Neuronal stem cell (in vitro differentiated cells): ENCODE measurements around the gene KBTBD12. TPM values are rescaled to one million over a fixed set of nuclear protein-coding genes. Genes with fewer than 3 reads are reported as not detected.

ENCODE experiments used
- DNase-seq: peaks from one replicate; pipeline ENCODE4 v3.0.0-alpha.2; 2013; ENCODE audit warnings: low spot score
- H2AFZ ChIP-seq: one replicate; pipeline ENCODE4 v1.6.1; 2013; ENCODE audit warnings: mild to moderate bottlenecking, low read length, inconsistent platforms
- H2AK5ac ChIP-seq: 2 replicates; pipeline ENCODE4 v1.6.1; 2013; ENCODE audit warnings: low read depth, mild to moderate bottlenecking, inconsistent platforms, low read length, moderate library complexity, mixed read lengths
- H2BK120ac ChIP-seq: 2 replicates; pipeline ENCODE4 v1.6.1; 2013; ENCODE audit warnings: low read depth, mild to moderate bottlenecking, inconsistent platforms, low read length, moderate library complexity, mixed read lengths
- H2BK12ac ChIP-seq: one replicate; pipeline ENCODE4 v1.6.1; 2013; ENCODE audit warnings: low read length, inconsistent platforms
- H2BK15ac ChIP-seq: 2 replicates; pipeline ENCODE4 v1.6.1; 2013; ENCODE audit warnings: mild to moderate bottlenecking, low read length, inconsistent platforms, mixed read lengths
- H2BK5ac ChIP-seq: one replicate; pipeline ENCODE4 v1.6.1; 2013; ENCODE audit warnings: inconsistent platforms, mild to moderate bottlenecking, low read length, moderate library complexity
- H3K14ac ChIP-seq: one replicate; pipeline ENCODE4 v1.6.1; 2013; ENCODE audit warnings: low read length, inconsistent platforms
- H3K18ac ChIP-seq: 2 replicates; pipeline ENCODE4 v1.6.1; 2013; ENCODE audit warnings: low read length, inconsistent platforms
- H3K23ac ChIP-seq: 2 replicates; pipeline ENCODE4 v1.6.1; 2013; ENCODE audit warnings: low read depth, mild to moderate bottlenecking, mixed read lengths, low read length, inconsistent platforms; ENCODE audit not compliant: poor library complexity
- H3K27ac ChIP-seq: replicated peaks from 3 replicates; pipeline ENCODE4 v1.5.1; 2013; ENCODE audit warnings: low read length, inconsistent platforms
- H3K27me3 ChIP-seq, 3 experiments: 2 replicates each; pipeline ENCODE4 v1.6.1; 2013; ENCODE audit warnings: low read length in 3 of 3, mild to moderate bottlenecking in 2 of 3, inconsistent platforms in 1 of 3, low read depth in 1 of 3, mixed read lengths in 1 of 3, moderate library complexity in 1 of 3; ENCODE audit not compliant: control insufficient read depth in 3 of 3, insufficient read depth in 3 of 3
- H3K36me3 ChIP-seq, 2 donors: replicated peaks in 1 of 2; 2 replicates each; pipeline ENCODE4 v1.6.1; 2013; ENCODE audit warnings: low read length in 2 of 2; ENCODE audit not compliant: control insufficient read depth in 2 of 2, insufficient read depth in 2 of 2
- H3K4ac ChIP-seq: 2 replicates; pipeline ENCODE4 v1.6.1; 2013; ENCODE audit warnings: inconsistent platforms, mild to moderate bottlenecking, low read length, moderate library complexity
- H3K4me1 ChIP-seq, 2 donors: 1 replicate in 1 of 2; 2 replicates in 1 of 2; pipeline ENCODE4 v1.6.1; 2013; ENCODE audit warnings: low read length in 2 of 2, low read depth in 1 of 2; ENCODE audit not compliant: control insufficient read depth in 2 of 2, insufficient read depth in 1 of 2
- H3K4me2 ChIP-seq: one replicate; pipeline ENCODE4 v1.6.1; 2013; ENCODE audit warnings: mild to moderate bottlenecking, low read length, inconsistent platforms; ENCODE audit not compliant: insufficient read depth, poor library complexity, severe bottlenecking
- H3K4me3 ChIP-seq, 2 donors: 2 replicates each; pipeline ENCODE4 v1.5.1; 2013; ENCODE audit warnings: low read length in 2 of 2, mild to moderate bottlenecking in 2 of 2, inconsistent platforms in 1 of 2, moderate library complexity in 1 of 2
- H3K79me1 ChIP-seq: one replicate; pipeline ENCODE4 v1.6.1; 2013; ENCODE audit warnings: low read depth, mild to moderate bottlenecking, inconsistent platforms, low read length, moderate library complexity
- H3K9ac ChIP-seq: one replicate; pipeline ENCODE4 v1.6.1; 2013; ENCODE audit warnings: mild to moderate bottlenecking, low read depth, low read length, inconsistent platforms; ENCODE audit not compliant: poor library complexity
- H3K9me3 ChIP-seq, 2 donors: replicated peaks in 1 of 2; 2 replicates each; pipeline versions ENCODE3 to v1.6.1; 2013; ENCODE audit warnings: low read length in 2 of 2, mild to moderate bottlenecking in 2 of 2, inconsistent platforms in 1 of 2, low read depth in 1 of 2, mixed read lengths in 1 of 2, moderate library complexity in 1 of 2; ENCODE audit not compliant: control insufficient read depth in 2 of 2, insufficient read depth in 1 of 2
- H4K8ac ChIP-seq: one replicate; pipeline ENCODE4 v1.6.1; 2013; ENCODE audit warnings: low read depth, mild to moderate bottlenecking, inconsistent platforms, low read length, moderate library complexity
- H4K91ac ChIP-seq: one replicate; pipeline ENCODE4 v1.6.1; 2013; ENCODE audit warnings: low read length, low read depth, mild to moderate bottlenecking, inconsistent platforms; ENCODE audit not compliant: poor library complexity
- WGBS, 2 donors: extraction: QIAGEN DNeasy Blood & Tissue Kit; methylation state at CpG; one replicate each; pipeline ENCODE4 v1.1.7; 2013; ENCODE audit warnings: missing lambda C conversion rate in 2 of 2, mixed read lengths in 1 of 2; ENCODE audit not compliant: insufficient read length in 2 of 2, insufficient replicate concordance in 1 of 2; ENCODE audit errors: extremely low coverage in 2 of 2; 5-methylcytosine and 5-hydroxymethylcytosine counted together
- polyA plus RNA-seq, 2 experiments: library from polyadenylated mRNA; stranded (reverse); fragments of 200-250 nt; gene quantifications; one replicate each; pipeline ENCODE4 v1.2.3, GENCODE V29; 2013

The KBTBD12 gene
- polyA plus RNA-seq (2013, experiment 1 of 2), result 0.06 TPM
- polyA plus RNA-seq (2013, experiment 2 of 2), result 0.10 TPM

DNA sequence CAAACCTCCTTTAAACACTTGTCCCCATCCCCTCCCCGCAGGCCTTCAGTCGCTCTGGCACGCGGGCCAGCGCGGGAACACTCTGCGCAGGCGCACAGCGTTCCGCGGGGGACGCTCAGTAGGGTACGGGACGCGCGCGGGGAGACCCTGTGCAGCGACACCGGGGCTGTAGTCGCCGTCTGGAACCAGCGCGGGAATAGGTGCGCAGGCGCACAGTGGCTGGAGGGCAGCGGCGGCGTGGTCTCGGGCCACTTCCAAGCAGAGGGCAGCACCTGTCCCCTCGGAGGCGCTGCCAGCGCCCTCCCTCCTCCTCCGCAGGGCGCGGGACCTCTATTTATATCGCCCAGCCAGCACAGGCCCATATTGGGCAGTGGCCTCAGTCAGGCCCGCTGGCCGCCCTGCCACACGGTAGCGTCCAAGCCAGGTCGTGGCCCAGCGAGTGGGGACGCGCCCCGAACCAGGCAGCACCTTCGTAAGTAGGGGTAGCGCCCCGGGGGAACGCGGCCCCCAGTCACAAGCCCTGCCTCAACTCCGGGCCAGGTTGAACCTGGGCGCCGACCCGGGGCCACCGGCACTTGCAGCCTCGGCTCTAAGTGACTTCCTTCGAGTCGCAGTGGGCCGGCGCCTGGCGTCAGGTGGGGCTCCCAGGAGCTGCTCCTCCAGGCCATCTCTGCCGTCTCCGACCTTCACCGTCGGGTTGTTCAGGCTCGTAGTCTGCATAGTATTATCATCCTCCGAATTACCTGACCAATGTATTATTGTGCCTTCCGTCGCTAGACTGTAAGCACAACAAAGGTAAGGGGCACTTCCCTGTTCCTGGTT is at the start of gene KBTBD12:
Gene KBTBD12, plus strand, starts transcription at position 118 of the 822 bp plus-strand sequence. CDS start 7,830 bp downstream, outside the sequence.
- Histone ChIP-seq H4K8ac (peak within 1 kb of the TSS; percentile 87), H2AFZ (no peak within 1 kb of the TSS), H3K79me1 (no peaks in the 10 kb centered on the region), H3K4me3 (peak within 1 kb of the TSS in 1 of 2 donors; percentile 30), H3K23ac (peak within 1 kb of the TSS; percentile 18), H2BK15ac (no peak within 1 kb of the TSS), H2BK5ac (no peak within 1 kb of the TSS), H3K4ac (no peak within 1 kb of the TSS), H2AK5ac (peak within 1 kb of the TSS; percentile 48), H3K36me3 (no peaks in the 10 kb centered on the region), H3K9me3 (peaks cover 0 to 2% of the 10 kb centered on the region in 2 donors), H3K27me3 (peaks cover 0 to 12% (median 4%) of the 10 kb centered on the region in 3 experiments), H3K27ac (no peak within 1 kb of the TSS), H3K4me1 (no peaks in the 10 kb centered on the region), H3K4me2 (peak within 1 kb of the TSS; percentile 23), H3K14ac (peak within 1 kb of the TSS; percentile 40), H2BK12ac (no peak within 1 kb of the TSS), H2BK120ac (no peak within 1 kb of the TSS), H3K18ac (peak within 1 kb of the TSS; percentile 94), H4K91ac (no peak within 1 kb of the TSS), H3K9ac (peak within 1 kb of the TSS; percentile 54)
- peak; percentile 9 for DNase-seq
- WGBS, 2 donors, result no CpG with 5 or more reads among the region's 69 CpGs

DNA sequence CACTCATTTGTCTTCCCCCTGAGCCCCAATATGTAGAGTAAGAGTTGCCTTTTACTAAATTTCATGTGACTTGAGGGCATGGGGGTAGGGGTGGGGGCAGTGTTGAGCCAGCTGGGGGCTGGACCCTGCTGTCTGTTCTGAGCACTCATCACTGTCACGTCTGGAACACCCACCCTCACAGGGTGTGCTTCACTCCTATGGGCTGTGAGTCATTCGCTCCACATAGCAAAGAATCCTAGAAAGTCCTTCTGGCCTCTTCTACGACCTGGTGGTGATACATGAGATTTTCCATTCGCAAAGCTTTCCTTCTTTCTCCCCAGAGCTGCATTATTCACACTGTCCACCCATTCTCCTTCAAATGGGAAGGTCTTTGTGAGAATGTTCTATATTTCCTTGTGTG is 49.1 kb upstream of the KBTBD12 start:
- no peak overlapping the region for H2BK120ac ChIP-seq
- no peaks in the 10 kb centered on the region for H3K4me1 ChIP-seq
- no peaks in the 10 kb centered on the region for H3K36me3 ChIP-seq
- no peak overlapping the region for H3K14ac ChIP-seq
- no peak overlapping the region for H2BK5ac ChIP-seq
- H3K9me3 ChIP-seq, result no peaks in the 10 kb centered on the region
- no peak overlapping the region for H2BK12ac ChIP-seq
- H2AFZ ChIP-seq, result no peak overlapping the region
- no peak overlapping the region for H3K18ac ChIP-seq
- no peak overlapping the region for H3K23ac ChIP-seq
- WGBS, 2 donors, result no CpG with 5 or more reads among the region's 4 CpGs
- no peak overlapping the region for H2BK15ac ChIP-seq
- no peak overlapping the region for H4K91ac ChIP-seq
- H3K4ac ChIP-seq, result no peak overlapping the region
- no peak overlapping the region for H3K4me2 ChIP-seq
- no peaks in the 10 kb centered on the region for H3K79me1 ChIP-seq
- no peak overlapping the region for H3K4me3 ChIP-seq
- H3K27me3 ChIP-seq, result no peaks in the 10 kb centered on the region
- H3K9ac ChIP-seq, result no peak overlapping the region
- no peak overlapping the region for H4K8ac ChIP-seq
- no peak for DNase-seq
- no peak overlapping the region for H2AK5ac ChIP-seq
- H3K27ac ChIP-seq, result no peak overlapping the region

- H3K27me3 ChIP-seq, result no peaks in the 10 kb centered on the region
- H3K14ac ChIP-seq, result no peak overlapping the region
- WGBS, 2 donors, result no CpG with 5 or more reads among the region's 2 CpGs
- H3K4ac ChIP-seq, result no peak overlapping the region
- no peak overlapping the region for H4K91ac ChIP-seq
- H3K4me3 ChIP-seq, result no peak overlapping the region
- H3K4me1 ChIP-seq, result no peaks in the 10 kb centered on the region
- no peaks in the 10 kb centered on the region for H3K36me3 ChIP-seq
- H2AFZ ChIP-seq, result no peak overlapping the region
- H3K23ac ChIP-seq, result no peak overlapping the region
- no peak overlapping the region for H3K18ac ChIP-seq
- no peak overlapping the region for H2AK5ac ChIP-seq
- DNase-seq, result no peak
- no peak overlapping the region for H2BK15ac ChIP-seq
- H3K79me1 ChIP-seq, result no peaks in the 10 kb centered on the region
- no peak overlapping the region for H3K9ac ChIP-seq
- no peak overlapping the region for H4K8ac ChIP-seq
- H3K9me3 ChIP-seq, result no peaks in the 10 kb centered on the region
- no peak overlapping the region for H2BK5ac ChIP-seq
- no peak overlapping the region for H3K4me2 ChIP-seq
- no peak overlapping the region for H2BK12ac ChIP-seq
- H3K27ac ChIP-seq, result no peak overlapping the region
- no peak overlapping the region for H2BK120ac ChIP-seq
Observed at GRCh38 chr3:127867412-127867811, 47.6 kb upstream of the KBTBD12 start.

DNA sequence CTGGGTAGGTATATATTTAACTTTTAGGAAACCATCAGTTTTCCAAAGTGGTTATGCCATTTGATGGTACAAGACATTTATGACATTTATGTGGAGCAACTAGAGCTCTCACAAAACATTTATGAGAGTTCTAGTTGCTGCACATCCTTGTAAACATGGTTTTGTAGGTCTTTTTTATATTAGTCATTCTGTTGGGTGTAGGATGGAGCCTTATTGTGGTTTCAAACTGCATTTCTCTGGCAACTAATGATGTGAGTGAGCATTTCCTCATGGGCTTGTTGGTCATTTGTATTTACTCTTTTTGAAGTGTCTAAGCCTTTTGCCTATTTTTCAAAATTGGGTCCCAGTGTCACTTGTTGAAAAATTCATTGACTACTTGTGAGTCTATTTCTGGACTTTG is 47.0 kb upstream of the KBTBD12 start:
- Histone ChIP-seq H3K79me1 (no peaks in the 10 kb centered on the region), H2BK12ac (no peak overlapping the region), H3K23ac (no peak overlapping the region)

More for the DNA sequence above, 47.0 kb upstream of the KBTBD12 start:
- H3K4me3 ChIP-seq, result no peak overlapping the region
- H3K4ac ChIP-seq, result no peak overlapping the region
- H3K9ac ChIP-seq, result no peak overlapping the region
- DNase-seq, result no peak
- H2BK5ac ChIP-seq, result no peak overlapping the region
- no peak overlapping the region for H4K91ac ChIP-seq
- no peaks in the 10 kb centered on the region for H3K4me1 ChIP-seq
- H3K36me3 ChIP-seq, result no peaks in the 10 kb centered on the region
- no peak overlapping the region for H2BK15ac ChIP-seq
- no peak overlapping the region for H2BK120ac ChIP-seq
- H3K27me3 ChIP-seq, result no peaks in the 10 kb centered on the region
- H3K27ac ChIP-seq, result no peak overlapping the region
- no peak overlapping the region for H2AK5ac ChIP-seq
- H4K8ac ChIP-seq, result no peak overlapping the region
- no peak overlapping the region for H3K4me2 ChIP-seq
- no peak overlapping the region for H2AFZ ChIP-seq
- no peaks in the 10 kb centered on the region for H3K9me3 ChIP-seq
- H3K18ac ChIP-seq, result no peak overlapping the region
- H3K14ac ChIP-seq, result no peak overlapping the region
